Panc1 (cell line): ENCODE data around the gene PEX5L. TPM values are rescaled to one million over a fixed set of nuclear protein-coding genes. Genes with fewer than 3 reads are reported as not detected.

ENCODE experiments used
- ATAC-seq: fragments of 200-7000 bp; cut with Tn5 transposase; 2 replicates; pipeline ENCODE4 v1.9.1; 2020; ENCODE audit warnings: mild to moderate bottlenecking, moderate library complexity
- BruUV-seq: library from RNA; stranded (reverse); fragments of 400-500 nt; replicated peaks from 2 replicates; lab custom pipeline; 2021; lab: Mats Ljungman, UMichigan
- CTCF ChIA-PET: fragments of 300-600 bp; sonication (Branson Sonifier 250); formaldehyde crosslinking; loops from one replicate; lab custom pipeline; 2022; ENCODE audit warnings: antibody characterized with exemption; lab: Charles Lee
- POLR2A ChIA-PET: fragments of 300-600 bp; sonication (Branson Sonifier 250); formaldehyde crosslinking; loops from one replicate; lab custom pipeline; 2022; ENCODE audit warnings: antibody characterized with exemption; lab: Charles Lee
- DNase-seq: peaks from one replicate; pipeline ENCODE4 v3.0.0-alpha.2; 2010; ENCODE audit warnings: low read depth, low spot score
- H3K27ac ChIP-seq: 2 replicates; pipeline ENCODE4 v1.5.1; 2011; ENCODE audit warnings: mild to moderate bottlenecking, low read length, inconsistent platforms
- H3K27me3 ChIP-seq: fragments of 200-500 bp; sonication (Bioruptor generic); 2 replicates; pipeline ENCODE4 v1.6.0; 2014; ENCODE audit warnings: low read length, inconsistent platforms; ENCODE audit not compliant: control insufficient read depth, insufficient read depth
- H3K36me3 ChIP-seq: fragments of 200-500 bp; sonication (Bioruptor generic); 2 replicates; pipeline ENCODE4 v1.5.1; 2014; ENCODE audit warnings: inconsistent platforms, mild to moderate bottlenecking, low read length, moderate library complexity; ENCODE audit not compliant: control insufficient read depth, insufficient read depth
- H3K4me1 ChIP-seq: 2 replicates; pipeline ENCODE4 v1.5.1; 2011; ENCODE audit warnings: inconsistent platforms, mild to moderate bottlenecking, low read length, moderate library complexity; ENCODE audit not compliant: control insufficient read depth, insufficient read depth
- H3K4me3 ChIP-seq, 2 experiments: 2 replicates each; pipeline ENCODE4 v1.5.1; 2011 to 2012; ENCODE audit warnings: low read depth in 2 of 2, low read length in 2 of 2, mild to moderate bottlenecking in 2 of 2, inconsistent platforms in 1 of 2, moderate library complexity in 1 of 2
- H3K9me3 ChIP-seq: fragments of 200-500 bp; sonication (Bioruptor generic); 2 replicates; pipeline ENCODE4 v1.5.1; 2014; ENCODE audit warnings: low read depth, mild to moderate bottlenecking, inconsistent platforms, low read length, moderate library complexity; ENCODE audit not compliant: control insufficient read depth, insufficient read depth
- CTCF ChIP-seq: fragments of 450-650 bp; IDR thresholded peaks from 2 replicates; pipeline ENCODE4 v1.5.1; 2017; ENCODE audit warnings: mild to moderate bottlenecking
- POLR2AphosphoS5 ChIP-seq: IDR thresholded peaks from 2 replicates; pipeline ENCODE4 v1.6.1; 2012; ENCODE audit warnings: mild to moderate bottlenecking, low read depth, low read length, moderate library complexity
- SIN3A ChIP-seq: IDR thresholded peaks from 2 replicates; pipeline ENCODE4 v1.6.1; 2012; ENCODE audit warnings: low read depth, mild to moderate bottlenecking, low read length, moderate library complexity, borderline replicate concordance; ENCODE audit not compliant: insufficient read depth
- TCF7L2 ChIP-seq: IDR thresholded peaks from 2 replicates; pipeline ENCODE4 v1.6.1; 2011; ENCODE audit warnings: mild to moderate bottlenecking, low read depth, low read length, inconsistent platforms
- in situ Hi-C: cut with HindIII; loops from 2 replicates; pipeline ENCODE4 v1.10.0; 2016; ENCODE audit warnings: low sequenced_read_pairs, low pct_unique_long_range_greater_than_20kb
- intact Hi-C: fragments of 100-400 bp; cut with micrococcal nuclease; formaldehyde crosslinking; loops from one replicate; pipeline ENCODE4 v1.10.0; 2022; ENCODE audit not compliant: unreplicated experiment
- total RNA-seq: library from RNA; stranded (reverse); gene quantifications from one replicate; pipeline ENCODE4 v1.2.1, GENCODE V29; 2021; ENCODE audit not compliant: unreplicated experiment
- TF ChIP-seq, protein P1 (sequence below), 2 experiments: IDR thresholded peaks; 2 replicates each; pipeline ENCODE4 v1.6.1; 2011 to 2012; ENCODE audit warnings: low read depth in 2 of 2, control low read depth in 1 of 2, low read length in 1 of 2, mild to moderate bottlenecking in 1 of 2, moderate library complexity in 1 of 2; ENCODE audit not compliant: insufficient read depth in 1 of 2

Gene PEX5L
- total RNA-seq, 1 experiment from 2014 or later = 0.23 TPM

- intact Hi-C loops = no loop called here
- CTCF ChIA-PET = no interaction called here
- in situ Hi-C loops = no loop called here
Measured at GRCh38 chr3:179861953-179862352, 174.8 kb downstream of the PEX5L start.

DNA sequence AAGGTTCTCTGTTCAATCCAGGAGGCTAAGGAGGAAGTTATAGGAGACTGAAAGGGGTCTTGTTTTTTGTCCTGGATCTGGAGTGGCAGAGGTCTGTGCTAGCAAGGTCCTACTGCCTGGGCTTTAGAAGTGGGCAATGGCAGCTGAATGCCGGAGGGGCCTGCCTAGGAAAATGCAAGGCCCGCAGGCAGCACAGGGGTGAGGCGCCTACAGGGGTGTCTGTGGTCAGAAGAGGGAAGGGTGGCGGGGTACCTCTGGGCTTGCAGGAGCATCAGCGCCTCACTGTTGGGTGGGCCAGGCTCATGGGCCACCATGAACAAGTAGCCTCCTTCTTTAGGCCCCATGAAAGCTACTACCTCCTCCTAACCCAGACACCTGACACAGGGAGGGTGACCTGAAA is 175.4 kb downstream of the PEX5L start:
- in situ Hi-C loops = no loop called here
- no peak for TF ChIP-seq SIN3A
- no peak for TF ChIP-seq TCF7L2
- no peak for TF ChIP-seq CTCF
- TF ChIP-seq, protein P1, sequence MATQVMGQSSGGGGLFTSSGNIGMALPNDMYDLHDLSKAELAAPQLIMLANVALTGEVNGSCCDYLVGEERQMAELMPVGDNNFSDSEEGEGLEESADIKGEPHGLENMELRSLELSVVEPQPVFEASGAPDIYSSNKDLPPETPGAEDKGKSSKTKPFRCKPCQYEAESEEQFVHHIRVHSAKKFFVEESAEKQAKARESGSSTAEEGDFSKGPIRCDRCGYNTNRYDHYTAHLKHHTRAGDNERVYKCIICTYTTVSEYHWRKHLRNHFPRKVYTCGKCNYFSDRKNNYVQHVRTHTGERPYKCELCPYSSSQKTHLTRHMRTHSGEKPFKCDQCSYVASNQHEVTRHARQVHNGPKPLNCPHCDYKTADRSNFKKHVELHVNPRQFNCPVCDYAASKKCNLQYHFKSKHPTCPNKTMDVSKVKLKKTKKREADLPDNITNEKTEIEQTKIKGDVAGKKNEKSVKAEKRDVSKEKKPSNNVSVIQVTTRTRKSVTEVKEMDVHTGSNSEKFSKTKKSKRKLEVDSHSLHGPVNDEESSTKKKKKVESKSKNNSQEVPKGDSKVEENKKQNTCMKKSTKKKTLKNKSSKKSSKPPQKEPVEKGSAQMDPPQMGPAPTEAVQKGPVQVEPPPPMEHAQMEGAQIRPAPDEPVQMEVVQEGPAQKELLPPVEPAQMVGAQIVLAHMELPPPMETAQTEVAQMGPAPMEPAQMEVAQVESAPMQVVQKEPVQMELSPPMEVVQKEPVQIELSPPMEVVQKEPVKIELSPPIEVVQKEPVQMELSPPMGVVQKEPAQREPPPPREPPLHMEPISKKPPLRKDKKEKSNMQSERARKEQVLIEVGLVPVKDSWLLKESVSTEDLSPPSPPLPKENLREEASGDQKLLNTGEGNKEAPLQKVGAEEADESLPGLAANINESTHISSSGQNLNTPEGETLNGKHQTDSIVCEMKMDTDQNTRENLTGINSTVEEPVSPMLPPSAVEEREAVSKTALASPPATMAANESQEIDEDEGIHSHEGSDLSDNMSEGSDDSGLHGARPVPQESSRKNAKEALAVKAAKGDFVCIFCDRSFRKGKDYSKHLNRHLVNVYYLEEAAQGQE (IDR thresholded peaks at IDR 0.05; ENCODE audit: insufficient read depth in 1 of 2, low read depth in 2 of 2, low read length in 1 of 2) = no peak
- no peak for TF ChIP-seq POLR2AphosphoS5
- POLR2A ChIA-PET = no interaction called here
- DNase-seq = no peak
- no peaks in the 10 kb centered on the region for H3K9me3 ChIP-seq
- intact Hi-C loops = no loop called here
- BruUV-seq = no TSS peak
- no peak overlapping the region for H3K27ac ChIP-seq
- no peak for ATAC-seq
- H3K4me1 ChIP-seq = no peaks in the 10 kb centered on the region
- CTCF ChIA-PET = no interaction called here
- H3K4me3 ChIP-seq = no peak overlapping the region
- H3K36me3 ChIP-seq = no peaks in the 10 kb centered on the region
- H3K27me3 ChIP-seq = no peaks in the 10 kb centered on the region

More at GRCh38 chr3:179861953-179862352, 174.8 kb downstream of the PEX5L start:
- no peak overlapping the region for H3K4me3 ChIP-seq
- no peaks in the 10 kb centered on the region for H3K9me3 ChIP-seq
- H3K36me3 ChIP-seq = no peaks in the 10 kb centered on the region
- DNase-seq (no peak), ATAC-seq (no peak)
- H3K27ac ChIP-seq = no peak overlapping the region
- H3K27me3 ChIP-seq = no peaks in the 10 kb centered on the region
- POLR2A ChIA-PET = no interaction called here
- no TSS peak for BruUV-seq
- no peak for TF ChIP-seq POLR2AphosphoS5
- no peaks in the 10 kb centered on the region for H3K4me1 ChIP-seq

GRCh38 chr3:179860275-179861107 is 176.2 kb downstream of the PEX5L start:
- POLR2A ChIA-PET = no interaction called here
- BruUV-seq = no TSS peak
- no peaks in the 10 kb centered on the region for H3K36me3 ChIP-seq

More at GRCh38 chr3:179860275-179861107, 176.2 kb downstream of the PEX5L start:
- in situ Hi-C loops = no loop called here
- CTCF ChIA-PET = no interaction called here
- Histone ChIP-seq H3K9me3 (no peaks in the 10 kb centered on the region), H3K4me1 (no peaks in the 10 kb centered on the region), H3K27me3 (no peaks in the 10 kb centered on the region), H3K4me3 (no peak overlapping the region), H3K27ac (no peak overlapping the region)
- no peak for ATAC-seq
- TF ChIP-seq SIN3A (no peak), TCF7L2 (no peak), POLR2AphosphoS5 (no peak), CTCF (no peak)
- TF ChIP-seq, protein P1 (IDR thresholded peaks at IDR 0.05; ENCODE audit: insufficient read depth in 1 of 2, low read depth in 2 of 2, low read length in 1 of 2) = no peak
- no peak for DNase-seq
- intact Hi-C loops = no loop called here
